ENCODE measurements around the gene EFCAB11. TPM values are rescaled to one million over a fixed set of nuclear protein-coding genes. Genes with fewer than 3 reads are reported as not detected.

Gene EFCAB11
- total and polyA plus RNA-seq, 2 experiments from 2014 or later: 7.7 to 24.6 TPM

GRCh38 chr14:89906000-89906399 lies 48.5 kb downstream of the EFCAB11 start:
- H2AFZ ChIP-seq: no peak overlapping the region
- no peak overlapping the region for H3K4me3 ChIP-seq
- no peaks in the 10 kb centered on the region for H4K20me1 ChIP-seq (replicated peaks; ENCODE audit: insufficient read depth)
- no peak for TF ChIP-seq STAT1 (IDR thresholded peaks at IDR 0.05; ENCODE audit: unreplicated experiment)
- no peak for TF ChIP-seq ZNF114 (CRISPR knock-in tag; IDR thresholded peaks at IDR 0.05)
- TF ChIP-seq NANOG (IDR thresholded peaks at IDR 0.05; ENCODE audit: borderline replicate concordance): no peak
- no peak for TF ChIP-seq CTCF (conservative IDR thresholded peaks at IDR 0.05; ENCODE audit: low read depth in 2 of 2)
- TF ChIP-seq CREB1 (CRISPR knock-in tag; IDR thresholded peaks at IDR 0.05; ENCODE audit: low read depth): no peak
- TF ChIP-seq REST (IDR thresholded peaks at IDR 0.05; ENCODE audit: unreplicated experiment): no peak
- no peak for TF ChIP-seq ZNF462 (CRISPR knock-in tag; IDR thresholded peaks at IDR 0.05)
- no peak for TF ChIP-seq ZNF331 (CRISPR knock-in tag; IDR thresholded peaks at IDR 0.05; ENCODE audit: low read depth)
- no peak for TF ChIP-seq EZH2phosphoT487 (IDR thresholded peaks at IDR 0.05; ENCODE audit: unreplicated experiment)
- no peak for TF ChIP-seq EZH2 (IDR thresholded peaks at IDR 0.05; ENCODE audit: low read depth, unreplicated experiment)
- TF ChIP-seq POLR2AphosphoS5 (IDR thresholded peaks at IDR 0.05; ENCODE audit: low read depth): no peak
- no peak for TF ChIP-seq JUNB (IDR thresholded peaks at IDR 0.05; ENCODE audit: unreplicated experiment)
- TF ChIP-seq ETS1 (IDR thresholded peaks at IDR 0.05): no peak
- no peak overlapping the region for H3K4me2 ChIP-seq
- H3K9me2 ChIP-seq (ENCODE audit: insufficient read depth): no peaks in the 10 kb centered on the region
- Mint-ChIP-seq H3K36me3 (ENCODE audit: low read depth) (no peaks in the 10 kb centered on the region), H3K4me3 (no peak overlapping the region), H3K4me1 (peaks cover 44% of the 10 kb centered on the region), H3K9me3 (no peaks in the 10 kb centered on the region), H3K27me3 (ENCODE audit: insufficient read depth, low read depth, poor library complexity) (peaks cover 6% of the 10 kb centered on the region), H3K27ac (no peak overlapping the region)
- DNase-seq (ENCODE audit: low spot score) (no peak), ATAC-seq (no peak)
- no peaks in the 10 kb centered on the region for H3K79me2 ChIP-seq (replicated peaks; ENCODE audit: insufficient read depth)
- no peak overlapping the region for H3K27ac ChIP-seq (ENCODE audit: low read depth)
- H3K36me3 ChIP-seq (ENCODE audit: insufficient read depth): no peaks in the 10 kb centered on the region
- peaks cover 10% of the 10 kb centered on the region for H3K4me1 ChIP-seq (ENCODE audit: insufficient read depth)
- H3K27me3 ChIP-seq (ENCODE audit: insufficient read depth): no peaks in the 10 kb centered on the region
- no peaks in the 10 kb centered on the region for H3F3A ChIP-seq (replicated peaks; ENCODE audit: low read depth)

Data from GM23338 (cell line).